Raji (cell line): ENCODE results near the gene HES5.

Source experiments
- POLR2A ChIP-seq: IDR thresholded peaks from 2 replicates; pipeline ENCODE4 v1.6.1; 2011; ENCODE audit warnings: low read depth, low read length, control low read depth; ENCODE audit not compliant: insufficient read depth

Gene HES5

GRCh38 chr1:2502661-2503553 is 27.2 kb downstream of the HES5 start:
- no peak for TF ChIP-seq POLR2A

GRCh38 chr1:2502210-2502609 is 27.9 kb downstream of the HES5 start:
- no peak for TF ChIP-seq POLR2A

GRCh38 chr1:2501820-2502119 is 28.3 kb downstream of the HES5 start:
- no peak for TF ChIP-seq POLR2A

- TF ChIP-seq POLR2A = no peak
Measured at GRCh38 chr1:2501041-2501819, 28.8 kb downstream of the HES5 start.

GRCh38 chr1:2499986-2500596 is 30.0 kb downstream of the HES5 start:
- no peak for TF ChIP-seq POLR2A

- TF ChIP-seq POLR2A = no peak
Measured at GRCh38 chr1:2499260-2499659, 30.8 kb downstream of the HES5 start.

- no peak for TF ChIP-seq POLR2A
Measured at GRCh38 chr1:2498648-2499047, 31.4 kb downstream of the HES5 start.

GRCh38 chr1:2497891-2498290 is 32.2 kb downstream of the HES5 start:
- no peak for TF ChIP-seq POLR2A

- no peak for TF ChIP-seq POLR2A
Measured at GRCh38 chr1:2496746-2497145, 33.3 kb downstream of the HES5 start.

GRCh38 chr1:2496087-2496622 is 33.9 kb downstream of the HES5 start:
- TF ChIP-seq POLR2A = 0 out of 2 replicates have a peak, but pooled peaks have one; percentile 5

GRCh38 chr1:2495546-2495945 is 34.5 kb downstream of the HES5 start:
- no peak for TF ChIP-seq POLR2A

- no peak for TF ChIP-seq POLR2A
Measured at GRCh38 chr1:2495026-2495425, 35.0 kb downstream of the HES5 start.

GRCh38 chr1:2494323-2494693 is 35.8 kb downstream of the HES5 start:
- no peak for TF ChIP-seq POLR2A

GRCh38 chr1:2493691-2494322 is 36.3 kb downstream of the HES5 start:
- no peak for TF ChIP-seq POLR2A

- TF ChIP-seq POLR2A = no peak
Measured at GRCh38 chr1:2493218-2493617, 36.8 kb downstream of the HES5 start.
